ENCODE measurements around the gene DGKZ.
A peak's percentile ranks its signal among the peaks of the same experiment; 100 is the strongest.

DGKZ gene

GRCh38 chr11:46356924-46357482 is 9.7 kb downstream of the DGKZ start:
- H3K4me3 ChIP-seq (ENCODE audit: insufficient read depth, low read length, poor library complexity, severe bottlenecking), result no peak overlapping the region
- H4K20me1 ChIP-seq (ENCODE audit: low read depth, low read length), result 0 out of 2 replicates have a peak, but pooled peaks cover 6% of the 10 kb centered on the region
- no peaks in the 10 kb centered on the region for H3F3A ChIP-seq (ENCODE audit: insufficient read depth)
- H3K79me2 ChIP-seq (ENCODE audit: insufficient read depth, low read length), result peaks cover 26% of the 10 kb centered on the region; the same call in 1 of the 2 replicates
- no peak overlapping the region for H2AFZ ChIP-seq (ENCODE audit: low read depth, low read length, severe bottlenecking)
- no peak overlapping the region for H3K9ac ChIP-seq (ENCODE audit: low read length)
- TF ChIP-seq EZH2phosphoT487 (conservative IDR thresholded peaks at IDR 0.05; ENCODE audit: low read length), result no peak
- no peak overlapping the region for H3K4me2 ChIP-seq (ENCODE audit: low read depth, low read length, poor library complexity, severe bottlenecking)
- H3K27me3 ChIP-seq (ENCODE audit: low read length), result no peaks in the 10 kb centered on the region
- H3K36me3 ChIP-seq (ENCODE audit: low read length), result no peaks in the 10 kb centered on the region
- H3K9me2 ChIP-seq (replicated peaks; ENCODE audit: insufficient read depth, low read length), result no peaks in the 10 kb centered on the region
- H3K9me3 ChIP-seq (ENCODE audit: insufficient read depth, low read length), result no peaks in the 10 kb centered on the region
- H3K27ac ChIP-seq (ENCODE audit: low read depth, low read length), result no peak overlapping the region

GRCh38 chr11:46357483-46357936 is 10.2 kb downstream of the DGKZ start:
- 0 out of 2 replicates have a peak, but pooled peaks cover 6% of the 10 kb centered on the region for H4K20me1 ChIP-seq (ENCODE audit: low read depth, low read length)
- TF ChIP-seq EZH2phosphoT487 (conservative IDR thresholded peaks at IDR 0.05; ENCODE audit: low read length), result no peak
- TF ChIP-seq, protein P1, sequence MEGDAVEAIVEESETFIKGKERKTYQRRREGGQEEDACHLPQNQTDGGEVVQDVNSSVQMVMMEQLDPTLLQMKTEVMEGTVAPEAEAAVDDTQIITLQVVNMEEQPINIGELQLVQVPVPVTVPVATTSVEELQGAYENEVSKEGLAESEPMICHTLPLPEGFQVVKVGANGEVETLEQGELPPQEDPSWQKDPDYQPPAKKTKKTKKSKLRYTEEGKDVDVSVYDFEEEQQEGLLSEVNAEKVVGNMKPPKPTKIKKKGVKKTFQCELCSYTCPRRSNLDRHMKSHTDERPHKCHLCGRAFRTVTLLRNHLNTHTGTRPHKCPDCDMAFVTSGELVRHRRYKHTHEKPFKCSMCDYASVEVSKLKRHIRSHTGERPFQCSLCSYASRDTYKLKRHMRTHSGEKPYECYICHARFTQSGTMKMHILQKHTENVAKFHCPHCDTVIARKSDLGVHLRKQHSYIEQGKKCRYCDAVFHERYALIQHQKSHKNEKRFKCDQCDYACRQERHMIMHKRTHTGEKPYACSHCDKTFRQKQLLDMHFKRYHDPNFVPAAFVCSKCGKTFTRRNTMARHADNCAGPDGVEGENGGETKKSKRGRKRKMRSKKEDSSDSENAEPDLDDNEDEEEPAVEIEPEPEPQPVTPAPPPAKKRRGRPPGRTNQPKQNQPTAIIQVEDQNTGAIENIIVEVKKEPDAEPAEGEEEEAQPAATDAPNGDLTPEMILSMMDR (IDR thresholded peaks at IDR 0.05; ENCODE audit: insufficient read depth, low read length, poor library complexity, severe bottlenecking), result no peak
- no peaks in the 10 kb centered on the region for H3K36me3 ChIP-seq (ENCODE audit: low read length)
- no peak overlapping the region for H2AFZ ChIP-seq (ENCODE audit: low read depth, low read length, severe bottlenecking)
- no peak overlapping the region for H3K4me2 ChIP-seq (ENCODE audit: low read depth, low read length, poor library complexity, severe bottlenecking)
- no peaks in the 10 kb centered on the region for H3K27me3 ChIP-seq (ENCODE audit: low read length)
- H3K9me2 ChIP-seq (replicated peaks; ENCODE audit: insufficient read depth, low read length), result no peaks in the 10 kb centered on the region
- H3K79me2 ChIP-seq (ENCODE audit: insufficient read depth, low read length), result peaks cover 26% of the 10 kb centered on the region; the same call in 1 of the 2 replicates
- no peak overlapping the region for H3K27ac ChIP-seq (ENCODE audit: low read depth, low read length)
- H3F3A ChIP-seq (ENCODE audit: insufficient read depth), result no peaks in the 10 kb centered on the region
- H3K9ac ChIP-seq (ENCODE audit: low read length), result no peak overlapping the region
- H3K4me3 ChIP-seq (ENCODE audit: insufficient read depth, low read length, poor library complexity, severe bottlenecking), result no peak overlapping the region
- no peaks in the 10 kb centered on the region for H3K9me3 ChIP-seq (ENCODE audit: insufficient read depth, low read length)

DNA sequence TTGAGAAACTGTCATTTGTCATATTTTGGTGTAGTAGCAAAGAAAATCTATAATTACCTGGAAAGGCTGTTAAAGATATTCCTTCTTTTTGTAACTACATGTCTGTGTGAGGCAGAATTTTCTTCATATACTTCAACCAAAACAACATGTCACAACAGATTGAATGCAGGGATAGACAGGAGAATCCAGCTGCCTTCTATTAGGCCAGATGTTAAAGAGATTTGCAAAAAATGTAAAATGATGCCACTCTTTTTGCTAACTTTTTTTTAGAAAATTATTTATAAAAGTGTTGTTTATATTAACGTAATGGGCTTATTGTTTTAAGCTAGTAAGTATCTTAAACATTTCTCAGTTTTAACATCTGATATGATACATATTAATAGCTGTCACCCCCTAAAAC is 12.7 kb downstream of the DGKZ start:
- no peak for TF ChIP-seq EZH2phosphoT487 (conservative IDR thresholded peaks at IDR 0.05; ENCODE audit: low read length)
- TF ChIP-seq, protein P1 (IDR thresholded peaks at IDR 0.05; ENCODE audit: insufficient read depth, low read length, poor library complexity, severe bottlenecking), result no peak
- no peak overlapping the region for H2AFZ ChIP-seq (ENCODE audit: low read depth, low read length, severe bottlenecking)
- no peaks in the 10 kb centered on the region for H3F3A ChIP-seq (ENCODE audit: insufficient read depth)
- no peak overlapping the region for H3K27ac ChIP-seq (ENCODE audit: low read depth, low read length)
- no peaks in the 10 kb centered on the region for H3K36me3 ChIP-seq (ENCODE audit: low read length)
- no peak overlapping the region for H3K4me3 ChIP-seq (ENCODE audit: insufficient read depth, low read length, poor library complexity, severe bottlenecking)
- no peaks in the 10 kb centered on the region for H3K27me3 ChIP-seq (ENCODE audit: low read length)
- H3K9ac ChIP-seq (ENCODE audit: low read length), result no peak overlapping the region
- H3K4me2 ChIP-seq (ENCODE audit: low read depth, low read length, poor library complexity, severe bottlenecking), result no peak overlapping the region
- H3K9me3 ChIP-seq (ENCODE audit: insufficient read depth, low read length), result no peaks in the 10 kb centered on the region
- H4K20me1 ChIP-seq (ENCODE audit: low read depth, low read length), result no peaks in the 10 kb centered on the region
- H3K79me2 ChIP-seq (ENCODE audit: insufficient read depth, low read length), result peaks cover 10% of the 10 kb centered on the region; the same call in 1 of the 2 replicates
- H3K9me2 ChIP-seq (replicated peaks; ENCODE audit: insufficient read depth, low read length), result no peaks in the 10 kb centered on the region

GRCh38 chr11:46360878-46361277 is 13.6 kb downstream of the DGKZ start:
- Histone ChIP-seq H3K4me2 (ENCODE audit: low read depth, low read length, poor library complexity, severe bottlenecking) (no peak overlapping the region), H4K20me1 (ENCODE audit: low read depth, low read length) (no peaks in the 10 kb centered on the region), H3K27me3 (ENCODE audit: low read length) (no peaks in the 10 kb centered on the region), H3K4me3 (ENCODE audit: insufficient read depth, low read length, poor library complexity, severe bottlenecking) (no peak overlapping the region), H3K79me2 (ENCODE audit: insufficient read depth, low read length) (peaks cover 10% of the 10 kb centered on the region; the same call in 1 of the 2 replicates), H3K9me2 (replicated peaks; ENCODE audit: insufficient read depth, low read length) (no peaks in the 10 kb centered on the region), H2AFZ (ENCODE audit: low read depth, low read length, severe bottlenecking) (no peak overlapping the region), H3K27ac (ENCODE audit: low read depth, low read length) (no peak overlapping the region), H3K9ac (ENCODE audit: low read length) (0 out of 2 replicates have a peak overlapping the region, but pooled peaks have one; percentile 2), H3K9me3 (ENCODE audit: insufficient read depth, low read length) (no peaks in the 10 kb centered on the region), H3F3A (ENCODE audit: insufficient read depth) (no peaks in the 10 kb centered on the region), H3K36me3 (ENCODE audit: low read length) (no peaks in the 10 kb centered on the region)
- TF ChIP-seq EZH2phosphoT487 (conservative IDR thresholded peaks at IDR 0.05; ENCODE audit: low read length), result no peak
- TF ChIP-seq, protein P1 (IDR thresholded peaks at IDR 0.05; ENCODE audit: insufficient read depth, low read length, poor library complexity, severe bottlenecking), result no peak
